Pons (tissue), 1 donor: ENCODE results near the gene ATP1A1.

Experiments
- DNase-seq: peaks from one replicate; pipeline ENCODE4 v3.0.0-alpha.2; 2016; ENCODE audit warnings: low spot score

The ATP1A1 gene

DNA sequence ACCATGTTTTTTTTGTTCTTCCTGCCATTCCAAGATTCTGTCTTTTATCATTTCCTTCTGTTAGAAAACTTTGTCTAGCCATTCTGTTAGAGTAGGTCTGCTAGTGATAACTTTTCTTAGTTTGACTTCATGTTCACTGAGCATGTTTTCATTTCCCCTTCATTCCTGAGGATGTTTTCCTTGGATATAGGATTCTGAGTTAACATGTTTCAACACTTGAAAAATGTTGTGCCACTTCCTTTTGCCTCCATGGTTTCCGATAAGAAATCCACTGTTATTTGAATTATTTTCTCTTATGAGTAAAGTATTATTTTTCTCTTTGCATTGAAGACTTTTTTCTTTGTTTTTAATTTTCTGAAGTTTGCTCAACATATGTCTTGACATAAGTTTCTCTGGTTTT is 66.7 kb downstream of the ATP1A1 start:
- DNase-seq: no peak

DNA sequence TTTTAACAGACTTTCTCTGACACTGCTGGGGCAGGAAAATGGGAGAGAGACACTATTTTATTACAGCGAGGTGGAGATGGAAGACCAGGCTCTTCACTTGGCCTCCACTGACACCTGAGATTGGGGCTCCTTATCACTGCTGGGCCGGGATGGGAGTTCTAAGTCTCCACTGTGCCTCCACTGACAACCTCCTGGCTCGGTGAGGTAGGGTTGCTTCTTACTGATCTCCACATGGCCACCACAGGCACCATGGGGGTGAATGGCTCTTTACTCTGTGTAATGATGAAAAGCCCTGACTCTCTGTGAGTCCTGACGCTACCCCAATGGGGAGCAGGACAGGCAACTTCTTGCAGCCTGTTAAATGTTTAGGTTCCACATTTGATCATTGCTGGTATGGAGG is 67.7 kb downstream of the ATP1A1 start:
- DNase-seq: no peak

DNA sequence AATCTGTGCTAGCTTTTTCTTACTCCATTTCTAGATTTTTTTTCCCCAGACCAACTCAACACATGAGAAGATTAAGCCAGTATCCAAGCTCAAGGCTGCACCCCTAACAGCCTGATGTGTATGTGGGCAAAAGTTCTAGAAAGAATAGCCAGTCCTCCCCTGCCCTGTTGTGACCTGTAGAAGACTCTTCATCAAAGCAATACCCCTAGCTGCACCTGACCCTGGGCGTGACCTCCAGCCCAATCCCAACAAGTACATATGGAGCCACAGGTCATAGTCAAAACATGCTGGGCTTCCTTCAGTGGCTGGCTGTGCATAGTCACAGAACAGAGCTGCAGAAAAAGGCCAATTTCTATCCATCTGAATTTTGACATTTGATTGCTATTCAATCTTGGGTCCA is 72.5 kb downstream of the ATP1A1 start:
- no peak for DNase-seq

DNA sequence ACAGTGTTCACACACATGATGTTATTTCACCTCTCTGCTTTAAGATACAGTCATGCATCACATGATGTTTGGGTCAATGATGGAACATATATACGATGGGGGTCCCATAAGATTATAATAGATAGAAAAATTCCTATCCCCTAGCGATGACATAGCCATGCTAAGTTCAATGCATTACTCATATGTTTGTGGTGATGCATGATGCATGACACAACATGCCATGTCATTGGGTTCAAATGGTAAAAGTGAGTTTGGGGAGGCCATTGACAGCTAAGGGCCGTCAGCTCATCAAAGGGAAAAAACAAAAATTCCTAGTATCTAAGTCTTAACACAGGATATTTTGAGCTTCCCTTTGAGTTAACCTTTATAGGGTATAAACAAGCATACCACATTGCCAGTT is 73.6 kb downstream of the ATP1A1 start:
- no peak for DNase-seq

DNA sequence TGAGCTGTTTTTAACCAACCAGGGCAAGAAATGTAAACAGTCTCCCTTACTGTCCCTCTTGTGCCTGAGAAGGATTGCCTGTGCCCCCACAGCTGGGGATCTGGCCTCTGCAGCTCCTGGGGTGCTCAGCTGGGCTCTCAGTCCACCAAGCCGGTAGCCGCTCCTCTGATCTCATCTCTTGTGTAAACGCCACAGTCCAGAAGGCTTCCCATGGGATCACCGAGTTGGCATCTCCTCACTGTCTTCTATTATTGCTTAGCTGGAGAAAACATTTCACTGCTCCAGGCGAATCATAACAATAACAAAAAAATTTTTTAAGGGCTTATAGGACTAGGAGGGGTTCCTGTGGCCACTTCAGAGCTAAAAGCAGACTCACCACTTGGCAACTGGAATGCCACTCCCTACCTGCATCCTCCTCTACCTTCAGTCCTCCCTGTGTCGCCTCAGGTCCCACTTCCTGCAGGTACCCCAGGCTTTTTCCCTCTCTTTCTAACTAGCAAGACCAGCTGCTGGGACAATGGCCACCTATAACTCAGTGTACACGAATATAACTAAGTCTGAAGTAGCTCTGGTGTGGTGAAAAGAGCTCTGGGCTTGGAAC is 75.8 kb downstream of the ATP1A1 start:
- DNase-seq: no peak

DNA sequence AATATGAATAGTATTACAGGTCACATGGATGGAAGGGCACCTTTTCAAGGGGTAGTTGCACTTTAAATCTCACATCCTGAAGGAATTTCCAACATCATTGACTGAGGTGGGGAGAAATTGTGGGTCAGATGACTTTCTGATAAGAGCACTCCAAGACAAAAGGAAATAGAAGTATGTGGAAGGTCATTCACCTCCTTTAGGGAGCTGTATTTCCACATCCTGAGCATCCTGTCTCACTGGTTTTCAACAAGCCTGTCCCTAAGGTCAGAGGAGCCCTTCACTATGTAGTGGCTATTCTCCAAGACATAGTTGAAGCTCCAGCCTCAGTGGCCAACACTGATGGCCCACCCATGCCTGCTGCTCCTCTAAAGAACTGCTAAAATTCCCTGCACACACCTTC is 76.5 kb downstream of the ATP1A1 start:
- no peak for DNase-seq

DNA sequence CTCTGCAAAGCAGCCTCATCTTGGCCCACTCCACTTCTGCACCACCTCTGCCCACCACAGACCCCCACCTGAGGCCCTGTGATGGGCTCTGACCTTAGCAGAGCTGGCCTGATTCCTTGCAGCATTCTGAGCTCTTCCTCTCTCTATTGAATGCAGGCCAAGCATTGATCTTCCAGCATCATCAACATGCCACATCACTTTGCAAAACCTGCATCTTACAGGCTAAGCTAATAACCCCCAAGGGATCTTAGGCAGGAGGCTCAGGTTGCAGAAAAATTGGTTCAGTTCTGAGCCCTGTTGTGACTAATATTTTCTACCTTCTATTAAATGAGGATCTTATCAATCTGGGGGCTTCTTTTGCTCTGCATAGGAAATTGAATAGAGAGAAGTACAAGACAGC is 78.7 kb downstream of the ATP1A1 start:
- no peak for DNase-seq

DNA sequence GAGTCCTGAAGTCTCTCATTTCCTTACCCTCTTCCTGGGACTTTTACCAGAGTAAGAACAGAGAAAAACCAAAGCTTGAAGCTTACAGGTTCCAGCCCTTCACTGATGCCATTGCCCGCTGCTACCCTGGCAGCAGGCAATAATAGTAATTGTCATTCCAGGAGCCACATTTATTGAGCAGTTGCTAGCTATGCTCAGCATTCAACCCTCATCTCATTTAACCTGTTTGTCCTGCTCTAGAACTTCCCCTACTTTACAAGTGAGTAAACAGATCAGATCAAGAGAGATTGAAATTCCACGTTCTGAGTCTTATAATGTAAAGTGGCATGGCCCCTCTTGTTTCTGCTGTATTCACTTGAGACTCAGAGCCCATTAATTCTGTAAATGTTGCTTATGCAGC is 80.4 kb downstream of the ATP1A1 start:
- DNase-seq: no peak

DNA sequence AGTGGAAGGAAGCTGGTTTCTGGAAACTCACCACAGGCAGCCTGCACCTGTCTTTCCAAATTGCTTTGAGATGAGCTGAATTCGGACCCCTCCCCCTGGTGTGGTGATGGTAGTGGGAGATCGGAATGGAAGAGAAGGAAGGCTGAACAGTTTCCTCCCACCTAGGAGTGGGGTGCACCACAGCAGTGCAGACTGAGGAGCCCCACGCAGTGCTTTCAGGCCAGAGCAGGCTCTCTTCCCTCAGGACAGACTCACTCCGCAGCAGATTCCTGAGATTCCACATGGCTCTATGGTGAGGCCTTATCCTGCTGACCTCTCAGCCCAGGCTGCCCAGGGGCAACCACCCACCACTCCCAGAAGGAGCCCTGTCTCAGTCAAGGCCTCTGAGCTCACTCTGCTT is 80.9 kb downstream of the ATP1A1 start:
- no peak for DNase-seq
